ENCODE measurements around the gene MIEN1. TPM values are rescaled to one million over a fixed set of nuclear protein-coding genes. Genes with fewer than 3 reads are reported as not detected.

Gene MIEN1
- total RNA-seq, 6 donors from 2014 or later: 26.2 to 54.1 (median 43.2) TPM

DNA sequence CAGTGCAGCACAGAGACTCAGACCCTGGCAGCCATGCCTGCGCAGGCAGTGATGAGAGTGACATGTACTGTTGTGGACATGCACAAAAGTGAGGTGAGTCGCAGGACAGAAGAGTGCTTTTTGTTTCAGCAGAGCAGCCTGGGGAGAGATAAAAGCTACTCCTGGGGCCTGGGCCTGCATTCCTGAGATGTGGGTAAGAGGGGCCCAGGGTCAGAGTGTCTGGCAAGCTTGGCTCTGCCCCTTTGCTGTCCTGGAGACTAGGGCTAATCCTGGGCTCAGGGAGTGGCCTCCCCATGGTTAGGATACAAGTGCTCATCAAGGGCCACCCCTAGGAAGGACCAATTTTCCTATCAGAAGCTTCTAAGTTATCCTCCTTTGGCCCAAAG lies 35.2 kb downstream of the MIEN1 start:
- Histone ChIP-seq H3K4me3 (no peak overlapping the region), H3K27me3 (no peaks in the 10 kb centered on the region), H3K27ac (no peak overlapping the region), H3K36me3 (no peaks in the 10 kb centered on the region), H3K4me1 (peaks cover 0 to 5% (median under 1%) of the 10 kb centered on the region in 4 donors), H3K9me3 (no peaks in the 10 kb centered on the region)
- TF ChIP-seq, protein P1, sequence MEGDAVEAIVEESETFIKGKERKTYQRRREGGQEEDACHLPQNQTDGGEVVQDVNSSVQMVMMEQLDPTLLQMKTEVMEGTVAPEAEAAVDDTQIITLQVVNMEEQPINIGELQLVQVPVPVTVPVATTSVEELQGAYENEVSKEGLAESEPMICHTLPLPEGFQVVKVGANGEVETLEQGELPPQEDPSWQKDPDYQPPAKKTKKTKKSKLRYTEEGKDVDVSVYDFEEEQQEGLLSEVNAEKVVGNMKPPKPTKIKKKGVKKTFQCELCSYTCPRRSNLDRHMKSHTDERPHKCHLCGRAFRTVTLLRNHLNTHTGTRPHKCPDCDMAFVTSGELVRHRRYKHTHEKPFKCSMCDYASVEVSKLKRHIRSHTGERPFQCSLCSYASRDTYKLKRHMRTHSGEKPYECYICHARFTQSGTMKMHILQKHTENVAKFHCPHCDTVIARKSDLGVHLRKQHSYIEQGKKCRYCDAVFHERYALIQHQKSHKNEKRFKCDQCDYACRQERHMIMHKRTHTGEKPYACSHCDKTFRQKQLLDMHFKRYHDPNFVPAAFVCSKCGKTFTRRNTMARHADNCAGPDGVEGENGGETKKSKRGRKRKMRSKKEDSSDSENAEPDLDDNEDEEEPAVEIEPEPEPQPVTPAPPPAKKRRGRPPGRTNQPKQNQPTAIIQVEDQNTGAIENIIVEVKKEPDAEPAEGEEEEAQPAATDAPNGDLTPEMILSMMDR (IDR thresholded peaks at IDR 0.05): no peak
- TF ChIP-seq EP300 (IDR thresholded peaks at IDR 0.05) (no peak), POLR2AphosphoS5 (IDR thresholded peaks at IDR 0.05) (no peak), POLR2A (IDR thresholded peaks at IDR 0.05) (no peak)
- ATAC-seq (ENCODE audit: low FRiP score in 2 of 2) (no peak), DNase-seq (no peak)
- WGBS, 2 donors: 92 to 96% methylated on average over 2 of the region's 2 CpGs

DNA sequence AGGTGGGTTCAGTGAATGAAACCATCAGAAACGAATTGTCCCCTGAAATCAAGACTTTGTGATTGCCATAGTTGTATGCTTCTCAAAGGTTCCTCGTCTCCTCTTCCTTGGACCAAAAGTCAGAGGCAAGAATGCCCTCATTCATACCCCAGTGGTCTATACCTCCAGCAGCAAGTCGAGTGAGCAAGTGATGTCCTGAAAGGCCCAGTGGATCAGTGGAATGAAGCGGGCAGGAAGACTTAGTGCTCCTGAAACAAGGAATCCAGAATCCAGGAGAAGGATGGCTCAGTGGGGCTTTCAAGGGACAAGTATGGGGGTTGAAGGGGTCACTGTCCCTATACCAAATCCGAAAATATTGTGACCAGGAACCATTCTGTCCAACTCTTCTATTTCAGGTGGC lies 35.7 kb downstream of the MIEN1 start:
- H3K27me3 ChIP-seq: no peaks in the 10 kb centered on the region
- no peaks in the 10 kb centered on the region for H3K9me3 ChIP-seq
- H3K27ac ChIP-seq: no peak overlapping the region
- 83 to 91% methylated on average over 5 of the region's 5 CpGs for WGBS, 2 donors
- H3K4me1 ChIP-seq: peaks cover 0 to 4% (median 0%) of the 10 kb centered on the region in 4 donors
- ATAC-seq (ENCODE audit: low FRiP score in 2 of 2) (no peak), DNase-seq (no peak)
- TF ChIP-seq POLR2AphosphoS5 (IDR thresholded peaks at IDR 0.05): no peak
- no peak for TF ChIP-seq EP300 (IDR thresholded peaks at IDR 0.05)
- TF ChIP-seq, protein P1 (IDR thresholded peaks at IDR 0.05): no peak
- TF ChIP-seq POLR2A (IDR thresholded peaks at IDR 0.05): no peak
- H3K4me3 ChIP-seq: no peak overlapping the region
- no peaks in the 10 kb centered on the region for H3K36me3 ChIP-seq

DNA sequence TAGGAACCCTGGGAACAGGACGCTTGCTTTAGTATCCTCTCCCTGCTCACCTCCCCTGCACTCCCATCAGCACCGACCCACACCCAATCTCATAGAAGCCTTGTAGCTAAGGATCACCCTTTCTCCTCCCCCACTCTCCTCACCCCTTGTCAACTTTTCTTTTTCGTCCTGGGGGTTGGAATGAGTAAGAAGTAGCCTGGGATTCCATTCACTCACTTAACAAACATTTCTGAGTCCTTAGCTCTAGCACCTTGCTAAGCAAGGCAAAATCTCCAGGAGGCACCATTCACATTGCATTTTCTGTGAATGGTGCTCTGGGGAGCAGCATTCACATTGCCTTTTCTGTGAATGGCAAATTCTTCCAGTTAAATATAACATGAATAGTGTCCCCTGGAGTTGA lies 41.4 kb downstream of the MIEN1 start:
- DNase-seq (no peak), ATAC-seq (ENCODE audit: low FRiP score in 2 of 2) (no peak)
- 39 to 58% methylated on average over 3 of the region's 3 CpGs for WGBS, 2 donors
- peaks cover 8 to 18% (median 16%) of the 10 kb centered on the region in 4 donors for H3K4me1 ChIP-seq
- no peak for TF ChIP-seq POLR2A (IDR thresholded peaks at IDR 0.05)
- TF ChIP-seq, protein P1 (IDR thresholded peaks at IDR 0.05): no peak
- TF ChIP-seq EP300 (IDR thresholded peaks at IDR 0.05): no peak
- TF ChIP-seq POLR2AphosphoS5 (IDR thresholded peaks at IDR 0.05): no peak
- peaks cover 0 to 10% (median 2%) of the 10 kb centered on the region in 4 donors for H3K36me3 ChIP-seq
- no peaks in the 10 kb centered on the region for H3K9me3 ChIP-seq
- no peak overlapping the region for H3K27ac ChIP-seq
- peak overlapping the region in 2 of 4 donors; percentile 81 to 86 for H3K4me3 ChIP-seq
- H3K27me3 ChIP-seq: no peaks in the 10 kb centered on the region

DNA sequence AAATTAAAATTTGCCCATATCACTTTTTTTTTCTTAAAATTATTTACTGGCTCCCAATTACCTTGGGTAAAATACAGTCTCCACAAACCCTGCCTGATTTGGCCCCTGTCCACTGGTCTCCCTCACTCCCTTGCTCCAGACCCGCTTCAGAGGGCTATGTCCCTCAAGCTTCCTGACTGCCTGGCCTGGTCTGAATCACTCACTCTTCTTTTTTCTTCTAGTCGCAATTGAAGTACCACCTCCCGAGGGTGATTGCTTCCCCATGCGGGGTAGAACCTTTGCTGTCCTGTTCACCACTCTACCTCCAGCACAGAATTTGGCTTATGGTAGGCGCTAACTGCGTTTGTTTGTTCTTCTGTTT lies 41.9 kb downstream of the MIEN1 start:
- Histone ChIP-seq H3K4me3 (peak overlapping the region; percentile 47 to 86 (median 74)), H3K36me3 (peaks cover 0 to 13% (median 3%) of the 10 kb centered on the region in 4 donors), H3K27me3 (no peaks in the 10 kb centered on the region), H3K27ac (peak overlapping the region; percentile 87 to 95 (median 90)), H3K4me1 (peaks cover 8 to 18% (median 16%) of the 10 kb centered on the region in 4 donors), H3K9me3 (no peaks in the 10 kb centered on the region)
- no peak for DNase-seq
- ATAC-seq (ENCODE audit: low FRiP score in 2 of 2): peak in 1 of 2 donors; percentile 10
- no peak for TF ChIP-seq POLR2A (IDR thresholded peaks at IDR 0.05)
- no peak for TF ChIP-seq EP300 (IDR thresholded peaks at IDR 0.05)
- WGBS, 2 donors: 22 to 23% methylated on average over 6 of the region's 6 CpGs

DNA sequence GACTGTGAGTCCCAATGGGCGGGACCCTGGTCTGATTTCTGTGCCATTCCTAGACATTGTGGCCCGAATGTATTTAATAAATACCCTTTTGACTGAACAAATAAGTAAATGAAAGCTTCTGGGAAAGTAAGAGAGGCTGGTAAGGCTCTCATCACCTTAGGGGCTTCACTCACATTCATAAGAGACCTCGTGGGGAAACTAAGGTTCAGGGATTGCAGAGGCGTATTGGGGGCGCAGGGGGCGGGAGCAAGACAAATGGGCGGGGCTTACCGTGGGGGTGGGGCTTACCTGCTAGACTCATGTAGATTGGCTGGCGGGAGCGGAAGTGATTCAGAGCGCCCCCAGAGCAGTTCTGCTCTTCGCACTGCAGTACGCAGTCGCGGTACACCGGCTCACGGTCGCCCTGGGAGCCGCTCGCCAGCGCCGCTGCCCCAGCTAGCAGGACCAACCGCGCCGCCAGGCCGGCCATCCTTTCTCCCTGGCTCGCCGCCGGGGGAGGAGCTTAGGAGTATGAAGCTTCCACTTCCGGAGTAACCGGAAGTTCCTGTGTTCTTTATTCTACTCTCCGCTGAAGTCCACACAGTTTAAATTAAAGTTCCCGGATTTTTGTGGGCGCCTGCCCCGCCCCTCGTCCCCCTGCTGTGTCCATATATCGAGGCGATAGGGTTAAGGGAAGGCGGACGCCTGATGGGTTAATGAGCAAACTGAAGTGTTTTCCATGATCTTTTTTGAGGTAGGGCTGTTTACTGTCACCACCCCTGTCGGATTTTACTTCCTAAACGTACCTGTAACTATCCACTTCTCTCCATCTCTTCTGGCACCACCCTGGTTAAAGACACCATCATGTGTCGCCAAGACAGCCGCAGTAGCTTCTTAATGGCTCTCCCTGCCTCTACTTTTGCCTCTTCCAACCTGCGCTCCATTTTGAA lies 42.5 kb downstream of the MIEN1 start, which contains the start of gene PGAP3:
TSS of gene PGAP3 (minus strand) at position 512 of the 929 bp plus-strand sequence. CDS start at position 469, 43 bp downstream.
- H3K4me1 ChIP-seq: peaks cover 8 to 18% (median 16%) of the 10 kb centered on the region in 4 donors
- WGBS, 2 donors: 3 to 4% methylated on average over 33 to 45 of the region's 45 CpGs
- ATAC-seq (ENCODE audit: low FRiP score in 2 of 2) (peak; percentile 92 to 96), DNase-seq (peak; percentile 89 to 93)
- H3K36me3 ChIP-seq: peaks cover 0 to 18% (median 4%) of the 10 kb centered on the region in 4 donors
- H3K4me3 ChIP-seq: peak within 1 kb of the TSS; percentile 47 to 86 (median 74)
- H3K27ac ChIP-seq: peak within 1 kb of the TSS; percentile 87 to 95 (median 90)
- H3K9me3 ChIP-seq: no peaks in the 10 kb centered on the region
- no peaks in the 10 kb centered on the region for H3K27me3 ChIP-seq
- TF ChIP-seq EP300 (IDR thresholded peaks at IDR 0.05): no peak
- TF ChIP-seq, protein P1 (IDR thresholded peaks at IDR 0.05): peak in 1 of 6 experiments; percentile 13
- TF ChIP-seq POLR2AphosphoS5 (IDR thresholded peaks at IDR 0.05): peak; percentile 54 to 64
- peak in 3 of 4 donors; percentile 32 to 66 (median 51) for TF ChIP-seq POLR2A (IDR thresholded peaks at IDR 0.05)

All from upper lobe of left lung (tissue), 6 donors.